ENCODE measurements around the gene CASP8.

GRCh38 chr2:201320701-201321100, 60.4 kb downstream of the CASP8 start:
- TF ChIP-seq OSR1 (CRISPR knock-in tag; IDR thresholded peaks at IDR 0.05) (no peak), ZC3H10 (CRISPR knock-in tag; IDR thresholded peaks at IDR 0.05) (no peak), CSRNP3 (CRISPR knock-in tag; IDR thresholded peaks at IDR 0.05) (no peak), CREB5 (CRISPR knock-in tag; IDR thresholded peaks at IDR 0.05; ENCODE audit: low read depth) (no peak), ESRRG (CRISPR knock-in tag; IDR thresholded peaks at IDR 0.05) (no peak), ZNF8 (CRISPR knock-in tag; IDR thresholded peaks at IDR 0.05) (no peak), ZNF70 (CRISPR knock-in tag; IDR thresholded peaks at IDR 0.05) (no peak), TOX (CRISPR knock-in tag; IDR thresholded peaks at IDR 0.05; ENCODE audit: borderline replicate concordance) (no peak), SNAI2 (CRISPR knock-in tag; IDR thresholded peaks at IDR 0.05) (no peak), PATZ1 (CRISPR knock-in tag; IDR thresholded peaks at IDR 0.05; ENCODE audit: borderline replicate concordance) (no peak)
